Endothelial cell of umbilical vein (primary cell): Measurements from ENCODE around the gene SLC17A9. TPM values are rescaled to one million over a fixed set of nuclear protein-coding genes. Genes with fewer than 3 reads are reported as not detected.

Source experiments
- BruUV-seq: library from RNA; stranded (reverse); fragments of 400-500 nt; replicated peaks from 2 replicates; lab custom pipeline; 2021; lab: Mats Ljungman, UMichigan
- CTCF ChIA-PET: fragments of 300-600, 350-600 bp; sonication (Branson Sonifier 250); formaldehyde crosslinking; loops from one replicate; lab custom pipeline; 2021; ENCODE audit warnings: antibody characterized with exemption, inconsistent platforms; lab: Charles Lee
- POLR2A ChIA-PET: fragments of 300-600, 350-600 bp; sonication (Branson Sonifier 250); formaldehyde crosslinking; loops from one replicate; lab custom pipeline; 2021; ENCODE audit warnings: antibody characterized with exemption, inconsistent platforms; lab: Charles Lee
- DNase-seq: peaks from one replicate; pipeline ENCODE4 v3.0.0-alpha.2; 2011; ENCODE audit warnings: low read depth, low spot score
- FAIRE-seq: peaks from 2 replicates; lab custom pipeline; 2011; peaks lifted over from hg19 to GRCh38; lab: Jason Lieb, UNC
- H2AFZ ChIP-seq: 2 replicates; pipeline ENCODE4 v1.6.0; 2012; ENCODE audit warnings: low read depth, low read length, control low read depth, inconsistent platforms
- H3K27ac ChIP-seq: 2 replicates; pipeline ENCODE4 v1.5.1; 2011; ENCODE audit warnings: low read depth, mild to moderate bottlenecking, control low read depth, low read length, moderate library complexity; ENCODE audit not compliant: insufficient read depth
- H3K27me3 ChIP-seq, 2 experiments: 2 replicates each; pipeline versions ENCODE4 v1.6.0 to v1.6.1; 2011; ENCODE audit warnings: low read length in 2 of 2, mixed read lengths in 1 of 2; ENCODE audit not compliant: control insufficient read depth in 2 of 2, insufficient read depth in 2 of 2
- H3K36me3 ChIP-seq, 2 experiments: 2 replicates in 1 of 2; 3 replicates in 1 of 2; pipeline ENCODE4 v1.5.1; 2011; ENCODE audit warnings: low read length in 2 of 2, mild to moderate bottlenecking in 1 of 2, moderate library complexity in 1 of 2; ENCODE audit not compliant: control insufficient read depth in 2 of 2, insufficient read depth in 2 of 2; ENCODE audit errors: extremely low read depth in 1 of 2
- H3K4me1 ChIP-seq: 3 replicates; pipeline ENCODE4 v1.5.1; 2011; ENCODE audit warnings: mild to moderate bottlenecking, low read length; ENCODE audit not compliant: control insufficient read depth, insufficient read depth; ENCODE audit errors: extremely low read depth
- H3K4me2 ChIP-seq: 2 replicates; pipeline ENCODE4 v1.6.1; 2011; ENCODE audit warnings: low read length, control low read depth, mixed read lengths; ENCODE audit not compliant: insufficient read depth
- H3K4me3 ChIP-seq, 3 experiments: fragments of 200-600 bp in 1 of 3; sonication (generic), shearing (Covaris generic) in 1 of 3; replicated peaks in 1 of 3; 2 replicates each; pipeline ENCODE4 v1.5.1; 2011 to 2016; ENCODE audit warnings: control low read depth in 3 of 3, low read length in 3 of 3, mild to moderate bottlenecking in 2 of 3, inconsistent platforms in 1 of 3, low read depth in 1 of 3, moderate library complexity in 1 of 3; ENCODE audit not compliant: insufficient read depth in 1 of 3
- H3K79me2 ChIP-seq: 2 replicates; pipeline ENCODE4 v1.6.0; 2012; ENCODE audit warnings: low read length, inconsistent platforms; ENCODE audit not compliant: control insufficient read depth, insufficient read depth
- H3K9ac ChIP-seq: replicated peaks from 2 replicates; pipeline ENCODE3; 2011; ENCODE audit warnings: low read length, control low read depth; ENCODE audit not compliant: insufficient read depth; ENCODE audit errors: extremely low read depth
- H3K9me1 ChIP-seq: replicated peaks from 3 replicates; pipeline ENCODE4 v1.6.0; 2011; ENCODE audit warnings: mild to moderate bottlenecking, low read length; ENCODE audit not compliant: control insufficient read depth, insufficient read depth; ENCODE audit errors: extremely low read depth
- H3K9me3 ChIP-seq: replicated peaks from 2 replicates; pipeline ENCODE4 v1.5.1; 2012; ENCODE audit warnings: low read length, inconsistent platforms; ENCODE audit not compliant: control insufficient read depth, insufficient read depth
- H4K20me1 ChIP-seq: replicated peaks from 2 replicates; pipeline ENCODE3; 2011; ENCODE audit warnings: mild to moderate bottlenecking, low read length; ENCODE audit not compliant: control insufficient read depth, insufficient read depth; ENCODE audit errors: extremely low read depth
- CTCF ChIP-seq, 2 donors: IDR thresholded peaks; 1 replicate in 1 of 2; 2 replicates in 1 of 2; pipeline ENCODE4 v1.5.1; 2011; ENCODE audit warnings: low read length in 2 of 2, mild to moderate bottlenecking in 2 of 2, moderate library complexity in 2 of 2, control low read depth in 1 of 2, inconsistent platforms in 1 of 2, low read depth in 1 of 2; ENCODE audit not compliant: insufficient read depth in 1 of 2; ENCODE audit errors: extremely low read depth in 1 of 2
- EZH2 ChIP-seq: IDR thresholded peaks from 2 replicates; pipeline ENCODE4 v1.6.1; 2012; ENCODE audit warnings: borderline replicate concordance, low read depth, mild to moderate bottlenecking, moderate library complexity, low read length, inconsistent platforms; ENCODE audit not compliant: severe bottlenecking
- FOS ChIP-seq: IDR thresholded peaks from 2 replicates; pipeline ENCODE4 v1.6.1; 2011; ENCODE audit warnings: mild to moderate bottlenecking, low read length, moderate library complexity, borderline replicate concordance; ENCODE audit not compliant: insufficient read depth
- JUN ChIP-seq: IDR thresholded peaks from 2 replicates; pipeline ENCODE4 v1.6.1; 2011; ENCODE audit warnings: borderline replicate concordance, low read depth; ENCODE audit not compliant: insufficient read length, insufficient read depth
- MAX ChIP-seq: IDR thresholded peaks from 2 replicates; pipeline ENCODE4 v1.6.1; 2011; ENCODE audit not compliant: insufficient read depth, insufficient read length
- MYC ChIP-seq: IDR thresholded peaks from one replicate; pipeline ENCODE4 v1.6.1; 2011; ENCODE audit warnings: mild to moderate bottlenecking, low read depth, low read length
- POLR2A ChIP-seq: IDR thresholded peaks from 2 replicates; pipeline ENCODE4 v1.6.1; 2012; ENCODE audit warnings: low read depth, mild to moderate bottlenecking, control low read depth, low read length
- POLR2AphosphoS5 ChIP-seq: IDR thresholded peaks from 2 replicates; pipeline ENCODE4 v1.6.1; 2012; ENCODE audit warnings: low read depth, mild to moderate bottlenecking, control low read depth, low read length, moderate library complexity; ENCODE audit not compliant: insufficient read depth
- dilution Hi-C: fragments of 300-500 bp; cut with MboI; formaldehyde crosslinking; loops from one replicate; pipeline ENCODE4 v1.15.0; 2019; ENCODE audit warnings: low sequenced_read_pairs; ENCODE audit not compliant: extremely low pct_ligation_motif_present
- intact Hi-C: fragments of 100-400 bp; cut with micrococcal nuclease; formaldehyde crosslinking; loops from one replicate; pipeline ENCODE4 v1.10.0; 2022
- polyA plus RNA-seq, 4 experiments: library from polyadenylated mRNA; depleted of rRNA in 3 of 4; stranded (reverse) in 3 of 4; unstranded in 1 of 4; fragments of >200 nt; gene quantifications; 2 replicates each; pipeline versions ENCODE4 v1.2.1 to v1.2.3, GENCODE V29; 2011 to 2012; ENCODE audit warnings: missing spikeins in 1 of 4
- total RNA-seq: library from RNA; stranded (reverse); gene quantifications from 2 replicates; pipeline ENCODE4 v1.2.3, GENCODE V29; 2021

SLC17A9 gene
- total and polyA plus RNA-seq, 2 donors (not counting 3 experiments of a cell fraction or from before 2014, with no cell fraction given): 38.2 to 44.5 TPM

GRCh38 chr20:62924442-62925075 is 27.9 kb upstream of the SLC17A9 start:
- Histone ChIP-seq H3K4me3 (peak overlapping the region in 2 of 3 experiments; percentile 74 to 96), H3K9ac (peak overlapping the region; percentile 83), H3K9me1 (no peaks in the 10 kb centered on the region), H4K20me1 (peaks cover 12% of the 10 kb centered on the region), H3K4me1 (peaks cover 49% of the 10 kb centered on the region), H3K27ac (peak overlapping the region; percentile 0), H3K79me2 (peaks cover 94% of the 10 kb centered on the region), H3K36me3 (no peaks in the 10 kb centered on the region), H3K9me3 (no peaks in the 10 kb centered on the region), H3K4me2 (peak overlapping the region; percentile 84), H3K27me3 (no peaks in the 10 kb centered on the region), H2AFZ (no peak overlapping the region)
- POLR2A ChIA-PET: interaction anchor here (0.6 kb wide), 1 partner anchor 9 kb away, joined by 3 read pairs; no protein-coding TSS in a partner anchor
- peak; percentile 40 for DNase-seq
- dilution Hi-C loops: no loop called here
- intact Hi-C loops: no loop called here
- CTCF ChIA-PET: interaction anchor here (0.9 to 1.8 kb wide), 5 partner anchors 13 to 48 kb away, joined by 3 to 6 read pairs (median 4); partner anchors contain the start of gene GID8
- BruUV-seq: TSS peak; percentile 23
- TF ChIP-seq JUN: no peak
- TF ChIP-seq MYC: no peak
- no peak for TF ChIP-seq POLR2AphosphoS5
- no peak for TF ChIP-seq FOS
- no peak for TF ChIP-seq CTCF (IDR thresholded peaks at IDR 0.05; ENCODE audit: extremely low read depth in 1 of 2, insufficient read depth in 1 of 2, low read depth in 1 of 2, low read length in 2 of 2)
- TF ChIP-seq POLR2A: no peak
- no peak for TF ChIP-seq MAX
- no peak for TF ChIP-seq EZH2
- no peak for FAIRE-seq
